ENCODE results near the gene NUDT7.

- TF ChIP-seq POLR2AphosphoS5 (IDR thresholded peaks at IDR 0.05; ENCODE audit: low read depth, low read length) (no peak), POLR2A (IDR thresholded peaks at IDR 0.05; ENCODE audit: low read depth, low read length) (no peak)
Measured at GRCh38 chr16:77674888-77675287, 47.4 kb upstream of the NUDT7 start.

Measured in GM12892 (cell line).